ENCODE data around the gene MEX3D.
A peak's percentile ranks its signal among the peaks of the same experiment; 100 is the strongest.

MEX3D gene

GRCh38 chr19:1507763-1508506, 60.2 kb downstream of the MEX3D start:
- peak; percentile 90 to 98 for DNase-seq (ENCODE audit: low spot score in 2 of 2)

GRCh38 chr19:1507192-1507660, 60.9 kb downstream of the MEX3D start:
- in situ Hi-C loops (cut with MboI; ENCODE audit: low sequenced_read_pairs) = no loop called here
- no peak for DNase-seq (ENCODE audit: low spot score in 2 of 2)
- no peaks in the 10 kb centered on the region for H3K27me3 ChIP-seq (ENCODE audit: low read depth)
- peaks cover 3% of the 10 kb centered on the region; the same call in 1 of the 2 replicates for H3K9me3 ChIP-seq
- no peaks in the 10 kb centered on the region; the same call in 1 of the 2 replicates for H3K36me3 ChIP-seq (replicated peaks)
- H3K4me3 ChIP-seq = peak overlapping the region; percentile 39
- peaks cover 10% of the 10 kb centered on the region for H3K4me1 ChIP-seq

More at GRCh38 chr19:1507763-1508506, 60.2 kb downstream of the MEX3D start:
- peaks cover 3% of the 10 kb centered on the region; the same call in 1 of the 2 replicates for H3K9me3 ChIP-seq
- H3K36me3 ChIP-seq (replicated peaks) = no peaks in the 10 kb centered on the region; the same call in 1 of the 2 replicates
- H3K4me1 ChIP-seq = peaks cover 12% of the 10 kb centered on the region
- H3K4me3 ChIP-seq = peak overlapping the region; percentile 39
- H3K27me3 ChIP-seq (ENCODE audit: low read depth) = no peaks in the 10 kb centered on the region
- in situ Hi-C loops (cut with MboI; ENCODE audit: low sequenced_read_pairs) = no loop called here

- in situ Hi-C loops (cut with MboI; ENCODE audit: low sequenced_read_pairs) = no loop called here
- H3K27me3 ChIP-seq (ENCODE audit: low read depth) = no peaks in the 10 kb centered on the region
- DNase-seq (ENCODE audit: low spot score in 2 of 2) = no peak
- peaks cover 10% of the 10 kb centered on the region for H3K4me1 ChIP-seq
- no peak overlapping the region for H3K4me3 ChIP-seq
- H3K9me3 ChIP-seq = peaks cover 3% of the 10 kb centered on the region; the same call in 1 of the 2 replicates
- no peaks in the 10 kb centered on the region; the same call in 1 of the 2 replicates for H3K36me3 ChIP-seq (replicated peaks)
Observed at GRCh38 chr19:1505991-1506881, 61.9 kb downstream of the MEX3D start.

- Histone ChIP-seq H3K27me3 (ENCODE audit: low read depth) (no peaks in the 10 kb centered on the region), H3K9me3 (peaks cover 5% of the 10 kb centered on the region; the same call in 1 of the 2 replicates), H3K4me1 (peaks cover 6% of the 10 kb centered on the region), H3K4me3 (no peak overlapping the region), H3K36me3 (replicated peaks) (no peaks in the 10 kb centered on the region; the same call in 1 of the 2 replicates)
- DNase-seq (ENCODE audit: low spot score in 2 of 2) = no peak
- in situ Hi-C loops (cut with MboI; ENCODE audit: low sequenced_read_pairs) = no loop called here
Observed at GRCh38 chr19:1505012-1505411, 63.1 kb downstream of the MEX3D start.

All from HAP-1 (cell line).